Loucy (cell line): Measurements from ENCODE around the gene WWOX.
A peak's percentile ranks its signal among the peaks of the same experiment; 100 is the strongest.

ENCODE experiments used
- H2AFZ ChIP-seq: fragments of 200-600 bp; sonication (generic); 2 replicates; pipeline ENCODE4 v1.6.0; 2016; ENCODE audit warnings: antibody characterized with exemption, mild to moderate bottlenecking, low read length, moderate library complexity
- H3F3A ChIP-seq: fragments of 200-600 bp; 2 replicates; pipeline ENCODE4 v1.6.0; 2016; ENCODE audit warnings: antibody characterized with exemption, low read depth, mild to moderate bottlenecking
- H3K27me3 ChIP-seq: fragments of 200-600 bp; sonication (generic); 2 replicates; pipeline ENCODE4 v1.6.1; 2014; ENCODE audit warnings: low read length, mild to moderate bottlenecking; ENCODE audit not compliant: insufficient read depth, poor library complexity, severe bottlenecking
- H3K36me3 ChIP-seq: fragments of 200-600 bp; sonication (generic); 2 replicates; pipeline ENCODE4 v1.6.1; 2016; ENCODE audit warnings: low read length; ENCODE audit not compliant: insufficient read depth
- H3K4me1 ChIP-seq: fragments of 200-600 bp; sonication (generic); 2 replicates; pipeline ENCODE4 v1.5.1; 2014; ENCODE audit warnings: low read length, mild to moderate bottlenecking; ENCODE audit not compliant: insufficient read depth, poor library complexity, severe bottlenecking
- H3K4me2 ChIP-seq: fragments of 200-600 bp; sonication (generic); 2 replicates; pipeline ENCODE4 v1.6.0; 2014; ENCODE audit warnings: antibody characterized with exemption, low read length, low read depth, mild to moderate bottlenecking; ENCODE audit not compliant: poor library complexity, severe bottlenecking
- H3K4me3 ChIP-seq: fragments of 200-600 bp; sonication (generic); 2 replicates; pipeline ENCODE4 v1.5.1; 2014; ENCODE audit warnings: low read length, mild to moderate bottlenecking, mixed read lengths; ENCODE audit not compliant: poor library complexity, severe bottlenecking
- H3K79me2 ChIP-seq: fragments of 200-600 bp; sonication (generic); 2 replicates; pipeline ENCODE4 v1.6.1; 2014; ENCODE audit warnings: low read length; ENCODE audit not compliant: insufficient read depth
- H3K9ac ChIP-seq: fragments of 200-600 bp; sonication (generic); 2 replicates; pipeline ENCODE4 v1.6.0; 2014; ENCODE audit warnings: mild to moderate bottlenecking, low read depth, low read length, moderate library complexity; ENCODE audit not compliant: poor library complexity, severe bottlenecking
- H3K9me2 ChIP-seq: fragments of 200-600 bp; sonication (generic); replicated peaks from 2 replicates; pipeline ENCODE4 v1.6.1; 2016; ENCODE audit warnings: low read depth, low read length, mixed read lengths
- H3K9me3 ChIP-seq: fragments of 200-600 bp; sonication (generic); 2 replicates; pipeline ENCODE4 v1.6.1; 2014; ENCODE audit warnings: mild to moderate bottlenecking, antibody characterized with exemption, low read length, low read depth; ENCODE audit not compliant: insufficient read depth
- H4K20me1 ChIP-seq: fragments of 200-600 bp; sonication (generic); 2 replicates; pipeline ENCODE4 v1.6.0; 2014; ENCODE audit warnings: antibody characterized with exemption, low read length, mild to moderate bottlenecking; ENCODE audit not compliant: insufficient read depth, poor library complexity, severe bottlenecking
- CTCF ChIP-seq: fragments of 200-600 bp; sonication (generic); conservative IDR thresholded peaks from 2 replicates; pipeline ENCODE4 v1.5.1; 2014; ENCODE audit warnings: mild to moderate bottlenecking, antibody characterized with exemption, low read length
- EZH2phosphoT487 ChIP-seq: fragments of 200-600 bp; IDR thresholded peaks from 2 replicates; pipeline ENCODE4 v1.6.1; 2018; ENCODE audit warnings: antibody characterized with exemption, mild to moderate bottlenecking, moderate library complexity, borderline replicate concordance

The WWOX gene

DNA sequence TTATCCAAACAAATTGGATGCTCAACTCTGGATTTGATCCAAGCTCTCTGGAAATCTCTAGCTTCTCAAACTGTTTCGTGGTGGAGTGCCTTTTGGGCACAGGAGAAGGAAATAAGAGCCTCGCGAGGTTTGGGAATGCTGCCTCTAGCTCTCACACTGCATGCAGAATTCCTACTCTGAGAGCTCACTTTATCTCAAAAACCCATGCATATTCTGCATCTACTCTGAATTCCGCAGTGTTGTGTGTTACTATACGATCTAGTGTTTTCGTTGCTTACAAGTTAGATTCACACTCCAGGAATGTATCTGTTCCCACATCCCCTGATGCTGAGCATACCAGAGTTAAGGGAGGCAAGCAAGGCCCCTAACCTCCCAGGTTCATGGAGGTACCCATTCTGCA is 462.7 kb downstream of the WWOX start:
- no peak overlapping the region for H3K9ac ChIP-seq
- H3K79me2 ChIP-seq = no peaks in the 10 kb centered on the region

GRCh38 chr16:78562650-78563049 is 463.2 kb downstream of the WWOX start:
- H3F3A ChIP-seq = no peaks in the 10 kb centered on the region
- H3K9ac ChIP-seq = no peak overlapping the region
- H3K4me3 ChIP-seq = no peak overlapping the region
- no peaks in the 10 kb centered on the region for H3K79me2 ChIP-seq
- no peaks in the 10 kb centered on the region for H3K36me3 ChIP-seq
- H3K9me2 ChIP-seq = no peaks in the 10 kb centered on the region
- peaks cover 7% of the 10 kb centered on the region for H3K9me3 ChIP-seq
- H4K20me1 ChIP-seq = no peaks in the 10 kb centered on the region
- no peaks in the 10 kb centered on the region for H3K27me3 ChIP-seq
- no peak for TF ChIP-seq CTCF
- TF ChIP-seq EZH2phosphoT487 = no peak
- no peak overlapping the region for H3K4me2 ChIP-seq
- peaks cover 25% of the 10 kb centered on the region for H3K4me1 ChIP-seq
- no peak overlapping the region for H2AFZ ChIP-seq

More for the DNA sequence above, 462.7 kb downstream of the WWOX start:
- Histone ChIP-seq H3K9me2 (no peaks in the 10 kb centered on the region), H3K4me1 (peaks cover 25% of the 10 kb centered on the region), H3K9me3 (peaks cover 7% of the 10 kb centered on the region), H3K4me3 (no peak overlapping the region), H3K4me2 (no peak overlapping the region), H3K36me3 (no peaks in the 10 kb centered on the region), H2AFZ (no peak overlapping the region), H3K27me3 (no peaks in the 10 kb centered on the region), H3F3A (no peaks in the 10 kb centered on the region), H4K20me1 (no peaks in the 10 kb centered on the region)
- TF ChIP-seq CTCF = no peak
- TF ChIP-seq EZH2phosphoT487 = no peak

DNA sequence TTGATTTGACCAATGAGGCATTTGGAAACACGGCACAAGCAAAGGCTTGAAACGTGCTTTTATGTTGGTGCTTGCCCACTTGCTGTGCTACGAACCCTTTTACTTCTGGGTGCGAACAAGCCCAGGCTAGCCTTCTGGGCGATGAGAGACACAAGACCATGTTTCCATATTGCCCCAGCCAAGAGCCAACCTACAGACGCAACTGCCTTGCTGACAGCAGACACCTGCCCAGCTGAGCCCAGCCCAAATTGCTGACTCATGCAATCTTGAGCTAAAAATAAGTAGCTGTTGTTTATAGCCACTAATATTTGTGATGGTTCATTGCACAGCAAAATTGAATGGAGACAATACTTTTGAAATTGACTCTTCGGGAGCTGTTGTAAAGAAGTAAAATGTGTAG is 464.5 kb downstream of the WWOX start:
- Histone ChIP-seq H3K9me3 (peaks cover 7% of the 10 kb centered on the region), H3K4me1 (peaks cover 25% of the 10 kb centered on the region), H3K9me2 (no peaks in the 10 kb centered on the region), H3K27me3 (no peaks in the 10 kb centered on the region), H3F3A (no peaks in the 10 kb centered on the region), H3K4me3 (no peak overlapping the region), H4K20me1 (no peaks in the 10 kb centered on the region), H3K36me3 (no peaks in the 10 kb centered on the region), H3K79me2 (no peaks in the 10 kb centered on the region), H2AFZ (no peak overlapping the region), H3K4me2 (peak overlapping the region; percentile 36), H3K9ac (peak overlapping the region; percentile 34)
- no peak for TF ChIP-seq CTCF
- no peak for TF ChIP-seq EZH2phosphoT487
